ENCODE data around the gene GLT8D2.

GRCh38 chr12:104011253-104011652 lies 38.7 kb downstream of the GLT8D2 start:
- TF ChIP-seq CTCF (IDR thresholded peaks at IDR 0.05; ENCODE audit: insufficient read depth, low read length, poor library complexity, severe bottlenecking) (no peak), EZH2phosphoT487 (conservative IDR thresholded peaks at IDR 0.05; ENCODE audit: low read length) (no peak)
